Activated T-helper 9 cell treated with anti-CD3 and anti-CD28 coated beads, Interleukin-2, amount 50 U/mL, for 16 hours (primary cell): Measurements from ENCODE around the gene RASAL2.

ENCODE experiments used
- DNase-seq: peaks from one replicate; pipeline ENCODE4 v3.0.0-alpha.2; 2020; ENCODE audit warnings: low read depth

RASAL2 gene

GRCh38 chr1:178458203-178458602 is 364.3 kb downstream of the RASAL2 start:
- no peak for DNase-seq

DNA sequence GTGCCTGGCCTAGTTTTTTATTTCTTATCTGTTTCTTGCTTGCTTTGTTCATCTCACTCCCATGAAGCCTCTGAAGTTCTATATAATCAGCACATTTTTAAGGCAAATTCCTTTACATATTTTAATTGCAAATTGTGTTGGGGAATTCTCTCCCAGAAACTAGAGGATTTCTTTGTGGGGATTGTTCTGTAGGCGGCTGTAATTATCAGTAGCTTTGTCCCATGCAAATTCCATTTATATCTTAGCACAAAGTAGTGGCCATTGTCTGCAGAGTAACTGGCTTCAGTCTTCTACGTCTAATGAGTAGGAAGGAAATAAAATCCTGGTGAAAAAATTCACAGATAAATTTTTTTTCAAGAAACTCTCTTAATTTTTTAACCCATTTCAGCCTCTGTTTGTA is 367.2 kb downstream of the RASAL2 start:
- DNase-seq, result no peak

- no peak for DNase-seq
Observed at GRCh38 chr1:178461701-178462100, 367.8 kb downstream of the RASAL2 start.

DNA sequence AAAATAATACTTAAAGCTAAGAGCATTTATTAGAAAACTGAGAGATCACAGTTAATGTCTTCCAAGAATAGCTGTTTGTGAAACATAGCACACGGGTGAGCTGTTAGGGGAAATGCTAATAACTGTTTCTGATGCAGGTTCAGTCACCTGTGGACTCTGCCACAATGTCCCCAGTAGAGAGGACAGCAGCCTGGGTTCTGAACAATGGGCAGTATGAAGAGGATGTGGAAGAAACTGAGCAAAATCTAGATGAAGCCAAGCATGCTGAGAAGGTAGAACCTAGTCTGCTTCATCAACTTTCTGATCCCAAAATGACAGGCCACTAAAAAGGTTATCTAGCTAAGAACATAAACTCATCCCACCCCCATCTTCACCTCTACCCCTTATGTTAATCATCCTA is 370.2 kb downstream of the RASAL2 start:
- no peak for DNase-seq

DNA sequence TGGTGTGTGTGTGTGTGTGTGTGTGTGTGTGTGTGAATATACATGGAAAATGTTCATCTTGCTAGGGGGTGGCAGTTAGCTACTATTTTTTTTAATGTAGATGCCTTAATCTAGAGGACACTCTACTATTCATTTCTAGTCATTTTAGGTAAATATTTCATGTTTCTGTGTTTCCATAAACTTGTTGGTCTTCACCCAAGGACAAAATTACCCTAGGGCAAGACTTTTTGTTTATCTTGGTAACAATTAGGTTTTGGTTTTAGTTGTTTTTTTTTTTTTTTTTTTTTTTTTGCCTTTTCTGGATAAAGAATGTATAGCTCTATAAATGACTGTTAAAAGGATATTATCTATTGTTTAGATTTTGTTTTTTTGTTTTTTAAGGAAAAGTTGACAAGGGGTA is 370.7 kb downstream of the RASAL2 start:
- DNase-seq, result no peak

GRCh38 chr1:178465011-178465410 is 371.1 kb downstream of the RASAL2 start:
- DNase-seq, result no peak

DNA sequence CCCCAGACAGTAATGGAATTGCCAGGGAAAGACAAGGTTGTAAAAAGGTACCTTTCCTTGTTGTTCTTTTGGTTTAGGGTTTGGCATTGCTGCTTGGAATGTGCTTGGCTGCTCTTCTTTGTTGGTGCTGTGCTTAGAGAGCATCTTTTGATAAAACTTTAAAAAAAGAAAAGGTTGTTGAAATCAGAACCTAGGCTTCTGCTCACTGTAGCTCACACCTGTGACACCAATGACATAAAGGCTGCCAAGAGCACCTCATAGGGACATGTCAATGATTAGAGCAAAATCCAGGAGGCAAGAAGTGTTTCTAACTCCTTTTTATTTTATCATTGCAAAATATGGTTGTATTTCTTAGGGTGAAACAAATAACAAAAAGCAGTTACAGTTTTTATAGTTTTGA is 373.9 kb downstream of the RASAL2 start:
- no peak for DNase-seq

DNA sequence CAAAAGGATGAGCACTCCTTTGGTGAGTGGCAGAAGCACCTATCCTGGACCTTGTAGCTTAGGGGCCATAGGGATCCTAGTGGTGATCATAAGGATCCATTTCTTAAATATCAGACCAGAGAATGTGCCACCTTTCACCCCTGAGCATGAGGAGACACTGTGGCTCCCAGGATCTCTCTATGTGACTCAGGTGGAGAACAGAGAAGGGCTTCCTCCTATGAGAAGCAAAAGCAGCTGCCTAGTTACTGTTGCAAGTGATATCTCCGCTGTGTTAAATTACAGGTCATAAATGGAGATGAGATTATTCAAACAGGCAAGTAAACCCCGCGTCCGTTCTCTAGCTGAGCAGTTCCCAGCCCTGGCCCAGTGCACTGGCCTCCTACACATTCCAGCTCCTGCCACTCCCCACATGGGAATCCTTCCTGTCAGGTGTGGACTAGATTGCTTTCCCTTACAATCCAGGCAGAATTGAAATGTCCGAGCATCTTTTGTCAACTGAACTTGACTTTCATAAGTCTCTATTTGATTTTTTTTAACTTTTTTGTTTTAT is 376.6 kb downstream of the RASAL2 start:
- no peak for DNase-seq

GRCh38 chr1:178472531-178472930 is 378.6 kb downstream of the RASAL2 start:
- DNase-seq, result no peak

- DNase-seq, result no peak
Observed at GRCh38 chr1:178477373-178477772, 383.5 kb downstream of the RASAL2 start.

GRCh38 chr1:178477841-178478240 is 383.9 kb downstream of the RASAL2 start:
- DNase-seq, result no peak

DNA sequence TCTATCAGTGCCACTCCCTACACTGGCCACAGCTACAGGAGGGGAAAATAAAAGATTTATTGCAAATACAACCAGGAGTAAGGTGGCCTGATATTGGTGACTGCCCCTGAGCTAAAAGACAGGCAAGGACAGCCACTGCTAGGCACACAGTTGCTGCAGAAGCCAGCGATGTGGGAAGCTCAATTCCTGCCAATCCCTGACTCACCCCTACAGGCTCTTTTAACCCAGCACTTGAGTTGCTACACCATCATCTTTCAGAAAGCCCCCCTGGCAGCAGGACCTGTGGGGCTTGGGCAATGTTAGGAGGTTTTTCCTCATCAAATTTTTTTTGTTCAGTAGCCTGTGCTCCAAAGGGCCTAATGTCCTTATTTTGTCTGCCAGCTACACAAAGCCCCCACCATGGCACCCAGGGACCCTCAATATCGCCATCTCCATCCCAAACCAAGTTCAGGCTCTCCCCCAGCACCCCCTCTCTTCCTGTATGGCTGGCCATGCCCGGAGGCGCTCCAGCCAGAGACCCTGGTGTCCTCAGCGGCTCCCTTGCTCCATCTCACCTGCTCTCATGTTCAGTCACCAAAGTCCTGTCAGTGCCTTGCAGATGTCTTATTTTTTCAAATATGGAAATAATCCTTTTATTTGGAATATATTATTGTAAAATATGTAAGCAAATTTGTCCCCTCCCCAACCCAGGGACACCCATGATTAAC is 389.5 kb downstream of the RASAL2 start:
- DNase-seq, result no peak

DNA sequence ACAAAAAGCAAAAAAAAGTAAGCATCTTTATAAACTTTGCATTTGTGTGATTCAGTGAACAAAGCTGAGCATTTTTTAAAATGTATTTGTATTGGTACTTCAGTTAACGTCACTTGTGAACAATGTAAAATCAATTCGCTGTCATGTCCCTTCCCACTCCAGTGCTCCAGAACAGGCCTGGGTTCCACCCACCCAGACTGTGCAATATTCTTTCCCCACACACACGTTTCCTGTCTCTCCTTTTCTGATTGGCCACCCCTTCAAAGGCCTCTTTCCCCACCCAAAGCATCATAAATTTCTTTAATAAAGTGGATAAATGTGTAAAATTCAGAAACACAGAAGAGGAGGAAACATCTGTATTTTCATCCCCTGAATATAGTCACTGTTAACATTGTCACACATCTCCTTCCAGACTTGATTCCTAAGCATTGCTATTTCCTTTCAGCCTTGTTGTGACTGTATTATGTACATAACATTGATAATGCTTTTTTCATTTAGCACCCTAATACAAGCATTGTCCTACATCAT is 390.9 kb downstream of the RASAL2 start:
- no peak for DNase-seq

DNA sequence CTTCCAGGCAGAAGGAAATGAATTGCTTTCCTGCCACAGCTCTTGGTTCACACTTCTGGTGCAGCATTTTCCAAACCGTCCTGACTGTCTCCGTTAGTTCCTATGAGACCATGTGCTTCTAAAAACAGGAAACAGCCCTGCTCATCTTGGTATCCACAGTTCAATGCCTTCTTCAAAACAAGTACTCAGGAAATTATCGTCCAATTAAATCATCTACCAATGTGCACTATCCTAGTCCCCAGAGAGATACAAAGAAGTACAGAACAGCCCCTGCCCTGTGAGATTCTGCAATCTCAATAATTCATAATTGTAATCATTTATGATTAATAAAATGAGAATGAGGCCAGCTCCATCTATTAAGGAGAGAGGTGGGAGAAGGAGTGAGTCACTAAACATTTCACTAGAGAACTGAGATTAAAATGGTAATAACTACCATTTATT is 391.7 kb downstream of the RASAL2 start:
- DNase-seq, result no peak

DNA sequence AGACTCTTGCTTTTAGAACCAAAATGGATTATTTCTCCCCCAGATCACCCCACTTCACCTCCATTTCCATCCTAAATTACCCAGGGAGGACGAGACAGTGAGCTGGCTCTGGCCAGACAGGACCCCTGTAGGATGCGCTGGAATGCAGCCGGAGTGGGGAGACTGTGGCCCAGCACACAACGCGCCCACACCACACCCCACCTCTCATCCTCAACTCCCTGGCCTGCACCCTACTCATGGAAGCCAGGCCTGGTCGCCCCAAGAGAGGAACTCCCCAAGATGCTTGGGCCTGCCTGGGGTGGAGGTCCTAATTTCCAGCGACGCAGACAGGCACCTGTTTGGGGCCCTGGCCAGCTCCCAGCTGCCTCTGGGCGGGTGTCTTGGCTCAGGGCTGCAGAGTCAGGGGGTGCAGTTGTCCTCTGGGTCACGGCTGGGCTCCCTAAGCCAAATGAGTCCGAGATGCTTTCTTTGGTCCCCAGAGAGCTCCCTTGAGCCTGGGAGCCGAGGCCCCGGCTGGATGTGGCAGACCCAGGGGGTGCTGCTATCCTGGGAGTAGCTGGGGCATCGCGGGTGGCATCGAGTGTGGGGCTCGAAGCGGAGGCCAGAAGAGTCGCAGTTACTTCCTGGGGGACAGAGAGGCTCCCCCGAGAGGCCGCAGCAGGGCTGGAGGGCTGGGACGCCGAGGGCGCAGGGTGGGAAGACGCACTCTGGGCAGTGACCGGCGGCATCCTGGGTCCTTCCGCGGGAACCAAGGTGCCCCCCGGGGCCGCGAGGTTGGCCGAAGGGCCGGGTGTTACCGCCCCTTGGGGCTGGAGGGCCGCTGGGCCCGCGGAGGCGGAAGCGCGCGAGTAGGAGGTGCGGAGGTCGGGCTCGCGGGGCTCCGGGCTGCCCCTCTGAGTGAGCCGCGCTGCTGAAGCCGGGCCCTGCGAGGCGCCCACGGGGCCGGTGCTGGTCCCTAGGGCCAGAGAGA is 392.5 kb downstream of the RASAL2 start:
- DNase-seq, result no peak

DNA sequence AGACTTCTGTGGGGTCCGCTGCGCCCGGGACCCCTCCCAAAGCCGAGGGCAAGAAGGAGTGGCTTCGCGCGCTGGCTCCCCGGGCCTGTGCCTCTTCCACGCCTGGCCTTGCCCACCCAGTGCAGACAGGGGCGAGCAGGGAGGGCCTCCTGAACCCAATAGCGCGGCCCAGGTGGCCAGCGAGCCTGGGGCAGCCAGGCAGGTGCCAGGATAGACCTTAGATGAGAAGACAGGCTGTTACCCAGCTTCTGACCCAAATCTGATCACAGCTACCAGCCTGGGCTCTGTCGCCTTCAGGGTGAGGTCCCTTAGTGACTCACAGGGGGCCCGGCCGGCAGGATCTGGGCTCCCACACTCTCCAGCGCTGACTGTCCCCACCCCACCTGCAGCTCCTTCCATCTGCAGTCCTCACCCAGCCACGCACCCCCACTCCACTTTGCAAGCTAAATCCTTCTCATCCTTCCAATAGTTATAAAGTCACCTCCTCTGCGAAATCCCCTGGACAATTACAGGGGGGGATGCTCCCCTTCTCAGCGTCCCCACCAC is 393.2 kb downstream of the RASAL2 start:
- no peak for DNase-seq

- no peak for DNase-seq
Observed at GRCh38 chr1:178488393-178488792, 394.5 kb downstream of the RASAL2 start.

GRCh38 chr1:178489399-178489798 is 395.5 kb downstream of the RASAL2 start:
- no peak for DNase-seq

- no peak for DNase-seq
Observed at GRCh38 chr1:178490136-178490535, 396.2 kb downstream of the RASAL2 start.

DNA sequence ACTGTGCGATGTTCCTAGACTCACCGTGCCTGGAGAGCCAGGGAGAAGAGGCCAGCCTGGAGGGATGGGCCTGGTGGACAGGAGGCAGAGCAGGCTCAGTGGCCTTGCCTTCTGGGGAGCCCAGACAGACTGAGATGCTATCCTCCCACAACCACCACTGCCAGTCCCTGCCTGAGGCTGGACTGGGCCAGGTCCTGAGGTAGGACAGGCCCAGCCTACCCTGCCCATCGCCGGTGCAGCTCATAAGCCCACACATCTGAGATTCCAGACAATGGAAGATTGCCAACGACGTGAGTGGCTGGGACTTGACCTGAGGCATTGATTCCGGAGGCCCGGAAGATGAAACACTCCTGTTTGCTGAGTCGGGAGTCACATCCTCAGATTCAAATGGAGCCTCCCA is 397.1 kb downstream of the RASAL2 start:
- no peak for DNase-seq

- DNase-seq, result no peak
Observed at GRCh38 chr1:178491721-178492120, 397.8 kb downstream of the RASAL2 start.

- no peak for DNase-seq
Observed at GRCh38 chr1:178492341-178492740, 398.4 kb downstream of the RASAL2 start.
